ENCODE data around the gene STPG3.

The STPG3 gene

DNA sequence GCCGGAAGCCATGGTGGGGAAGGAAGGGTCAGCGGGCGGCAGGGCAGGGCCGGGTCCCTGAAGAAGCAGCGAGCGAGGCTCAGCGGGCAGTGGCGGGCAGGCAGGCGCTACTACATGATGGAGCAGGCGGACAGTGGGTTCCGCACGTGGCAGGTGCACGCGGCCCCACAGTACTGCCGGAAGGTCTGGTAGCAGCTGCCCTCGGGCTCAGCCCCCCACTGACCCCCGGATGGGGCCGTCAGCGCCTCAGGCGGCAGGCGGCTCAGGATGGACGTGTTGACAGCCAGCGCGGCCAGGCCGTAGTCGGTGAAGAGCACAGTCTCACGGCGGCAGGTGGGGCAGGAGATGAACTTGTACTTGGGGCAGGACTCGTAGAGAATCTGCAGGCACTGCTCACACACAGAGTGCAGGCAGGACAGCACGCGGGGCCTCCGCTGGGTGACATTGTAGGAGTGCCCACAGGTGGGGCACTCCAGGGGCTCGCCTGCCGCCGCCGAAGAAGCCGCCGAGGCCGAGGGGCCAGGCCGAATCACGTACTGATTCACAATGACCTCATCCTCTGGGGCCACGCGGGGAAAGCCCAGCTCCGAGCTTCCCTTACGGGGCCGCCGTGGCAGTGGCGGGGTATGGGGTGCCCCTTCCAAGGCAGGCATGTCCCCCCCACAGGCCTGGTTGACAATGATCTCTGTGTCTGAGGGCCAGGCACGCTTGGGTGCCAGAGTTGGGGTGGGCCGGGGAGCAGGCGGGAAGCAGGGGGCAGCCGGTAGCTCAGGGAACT is 30.6 kb upstream of the STPG3 start:
- H3K27ac ChIP-seq = no peak overlapping the region

DNA sequence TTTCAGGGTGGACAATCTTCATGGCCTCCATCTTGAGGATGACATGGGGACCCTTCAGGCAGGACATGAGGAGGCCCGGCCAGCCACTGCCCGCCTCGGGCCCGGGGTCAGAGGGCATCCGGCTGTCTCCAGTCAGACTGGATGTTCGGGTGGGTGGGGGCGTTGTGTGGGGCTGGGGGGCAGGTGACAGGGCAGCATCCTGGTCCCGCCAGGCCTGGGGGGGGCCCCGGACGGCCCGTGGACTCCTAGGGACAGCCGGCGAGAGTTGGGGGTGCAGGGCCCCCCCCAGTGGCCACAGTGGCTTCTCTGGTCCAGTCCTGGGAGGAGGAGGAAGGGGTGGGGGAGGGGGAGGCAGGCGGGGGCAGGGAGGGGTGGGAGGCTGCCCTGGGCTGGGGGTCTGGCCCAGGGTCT is 30.0 kb upstream of the STPG3 start:
- TF ChIP-seq, protein P1, sequence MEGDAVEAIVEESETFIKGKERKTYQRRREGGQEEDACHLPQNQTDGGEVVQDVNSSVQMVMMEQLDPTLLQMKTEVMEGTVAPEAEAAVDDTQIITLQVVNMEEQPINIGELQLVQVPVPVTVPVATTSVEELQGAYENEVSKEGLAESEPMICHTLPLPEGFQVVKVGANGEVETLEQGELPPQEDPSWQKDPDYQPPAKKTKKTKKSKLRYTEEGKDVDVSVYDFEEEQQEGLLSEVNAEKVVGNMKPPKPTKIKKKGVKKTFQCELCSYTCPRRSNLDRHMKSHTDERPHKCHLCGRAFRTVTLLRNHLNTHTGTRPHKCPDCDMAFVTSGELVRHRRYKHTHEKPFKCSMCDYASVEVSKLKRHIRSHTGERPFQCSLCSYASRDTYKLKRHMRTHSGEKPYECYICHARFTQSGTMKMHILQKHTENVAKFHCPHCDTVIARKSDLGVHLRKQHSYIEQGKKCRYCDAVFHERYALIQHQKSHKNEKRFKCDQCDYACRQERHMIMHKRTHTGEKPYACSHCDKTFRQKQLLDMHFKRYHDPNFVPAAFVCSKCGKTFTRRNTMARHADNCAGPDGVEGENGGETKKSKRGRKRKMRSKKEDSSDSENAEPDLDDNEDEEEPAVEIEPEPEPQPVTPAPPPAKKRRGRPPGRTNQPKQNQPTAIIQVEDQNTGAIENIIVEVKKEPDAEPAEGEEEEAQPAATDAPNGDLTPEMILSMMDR (IDR thresholded peaks at IDR 0.05; ENCODE audit: low read depth, low read length, missing control alignments) = no peak
- DNase-seq = no peak
- Histone ChIP-seq H3K27ac (no peak overlapping the region), H3K4me3 (ENCODE audit: low read depth, low read length) (no peak overlapping the region), H3K27me3 (replicated peaks) (no peaks in the 10 kb centered on the region), H3K36me3 (replicated peaks) (peaks cover 2% of the 10 kb centered on the region)
- in situ Hi-C loops (cut with HindIII; ENCODE audit: low pct_ligation_motif_present, low sequenced_read_pairs) = no loop called here

More for the DNA sequence above, 30.6 kb upstream of the STPG3 start:
- in situ Hi-C loops (cut with HindIII; ENCODE audit: low pct_ligation_motif_present, low sequenced_read_pairs) = no loop called here
- Histone ChIP-seq H3K36me3 (replicated peaks) (peaks cover 2% of the 10 kb centered on the region), H3K27me3 (replicated peaks) (no peaks in the 10 kb centered on the region), H3K4me3 (ENCODE audit: low read depth, low read length) (no peak overlapping the region)
- DNase-seq = no peak
- TF ChIP-seq, protein P1 (IDR thresholded peaks at IDR 0.05; ENCODE audit: low read depth, low read length, missing control alignments) = no peak

DNA sequence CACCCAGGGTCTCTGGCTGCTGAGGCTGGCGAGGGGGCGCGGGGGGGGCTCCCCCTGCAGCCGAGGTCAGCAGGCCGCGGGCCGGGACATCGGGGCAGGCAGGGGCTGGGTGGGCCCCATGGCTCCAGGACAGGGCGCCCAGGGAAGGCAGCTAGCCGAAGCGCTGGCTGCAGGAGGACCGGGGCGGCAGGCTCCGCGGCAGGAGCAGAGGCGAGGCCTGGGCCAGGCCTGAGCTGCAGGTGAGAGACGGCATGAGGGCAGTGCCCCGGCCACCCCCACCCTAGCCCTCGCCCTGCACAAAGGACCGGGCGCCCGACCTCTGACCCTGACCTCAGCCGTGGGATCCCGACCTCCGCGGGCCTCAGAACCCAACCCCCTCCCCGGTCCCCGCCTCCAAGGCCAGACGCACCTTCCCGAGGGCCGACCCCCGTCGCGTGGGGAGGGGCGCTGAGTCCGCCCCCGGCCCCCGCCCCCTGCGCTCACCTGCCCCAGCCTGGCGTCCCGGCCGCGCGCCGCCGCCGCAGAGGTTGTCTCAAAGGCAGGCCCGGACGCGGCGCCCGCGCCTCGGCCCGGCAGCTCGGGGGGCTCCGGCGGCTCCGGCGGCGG is 29.5 kb upstream of the STPG3 start:
- no peak overlapping the region for H3K27ac ChIP-seq
- TF ChIP-seq, protein P1 (IDR thresholded peaks at IDR 0.05; ENCODE audit: low read depth, low read length, missing control alignments) = no peak
- no peak for DNase-seq
- no peak overlapping the region for H3K4me3 ChIP-seq (ENCODE audit: low read depth, low read length)
- no peaks in the 10 kb centered on the region for H3K27me3 ChIP-seq (replicated peaks)
- H3K36me3 ChIP-seq (replicated peaks) = peaks cover 2% of the 10 kb centered on the region
- in situ Hi-C loops (cut with HindIII; ENCODE audit: low pct_ligation_motif_present, low sequenced_read_pairs) = no loop called here

DNA sequence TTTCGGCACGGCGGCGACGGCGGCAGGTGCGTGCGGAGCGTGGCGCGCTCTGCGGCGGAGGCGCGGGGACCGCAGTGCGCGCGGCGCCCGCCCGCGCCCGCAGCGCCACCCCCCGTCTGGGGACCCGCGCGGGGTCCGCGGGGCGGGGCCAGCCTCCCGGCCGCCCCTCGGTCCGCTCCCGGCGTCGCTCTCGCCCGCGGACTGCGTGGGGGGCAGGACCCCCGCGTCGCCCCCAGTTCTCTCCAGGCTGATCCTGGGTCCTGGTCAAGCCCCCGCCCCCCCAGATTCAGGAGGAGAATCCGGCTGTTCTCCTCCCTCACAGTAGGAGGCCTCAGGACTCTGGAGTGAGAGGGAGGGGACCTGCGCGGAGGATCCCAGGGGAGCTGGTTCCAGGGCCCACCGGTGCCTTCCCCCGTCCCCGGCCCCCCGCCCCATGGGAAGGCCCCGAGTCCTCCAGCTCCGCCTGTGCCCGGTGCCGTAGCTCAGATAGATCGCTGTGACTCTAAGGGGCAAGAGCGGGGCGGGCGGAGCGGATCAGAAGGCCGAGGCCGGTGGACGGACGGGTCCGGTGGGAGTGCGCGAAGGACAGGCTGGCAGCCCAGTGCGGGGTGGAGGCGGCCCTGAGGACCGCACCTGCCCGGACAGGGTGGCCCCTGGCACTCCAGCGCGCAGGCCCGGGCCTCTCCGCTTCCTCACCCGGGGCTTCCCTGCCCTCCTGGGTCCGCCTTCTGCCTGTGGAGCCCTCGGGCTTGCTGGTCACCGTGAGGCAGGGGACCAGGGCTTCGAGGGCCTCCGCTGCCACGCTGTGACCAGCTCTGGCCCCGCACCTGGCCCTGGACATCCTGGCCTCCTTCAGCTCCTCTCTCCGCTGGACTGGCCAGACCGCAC is 28.7 kb upstream of the STPG3 start, which contains the start of gene RNF208:
RNF208 (minus strand) TSS at position 51 of the 888 bp plus-strand sequence. CDS start 1,028 bp downstream, outside the sequence.
- H3K27ac ChIP-seq = no peak within 1 kb of the TSS

More for the DNA sequence above, 28.7 kb upstream of the STPG3 start, which contains the start of gene RNF208:
- no peaks in the 10 kb centered on the region for H3K36me3 ChIP-seq (replicated peaks)
- TF ChIP-seq, protein P1 (IDR thresholded peaks at IDR 0.05; ENCODE audit: low read depth, low read length, missing control alignments) = no peak
- no peak for DNase-seq
- no peaks in the 10 kb centered on the region for H3K27me3 ChIP-seq (replicated peaks)
- in situ Hi-C loops (cut with HindIII; ENCODE audit: low pct_ligation_motif_present, low sequenced_read_pairs) = no loop called here
- peak within 1 kb of the TSS; percentile 48 for H3K4me3 ChIP-seq (ENCODE audit: low read depth, low read length)

Measured in brain microvascular endothelial cell (primary cell).